ENCODE measurements around the gene MAP1LC3B2.

Gene MAP1LC3B2

GRCh38 chr12:116616536-116617248 lies 57.5 kb downstream of the MAP1LC3B2 start:
- H3K9ac ChIP-seq: no peak overlapping the region
- H3K4me2 ChIP-seq: no peak overlapping the region
- H3K27me3 ChIP-seq (ENCODE audit: insufficient read depth, low read depth): no peaks in the 10 kb centered on the region
- H3K27ac ChIP-seq: no peak overlapping the region
- no peak overlapping the region for H3K4me3 ChIP-seq (IDR thresholded peaks at IDR 0.05; ENCODE audit: insufficient read depth, low read depth, low read length)
- no peaks in the 10 kb centered on the region for H3K36me3 ChIP-seq (ENCODE audit: insufficient read depth)
- no peak for TF ChIP-seq CTCF (conservative IDR thresholded peaks at IDR 0.05; ENCODE audit: low read depth, low read length)
- no peaks in the 10 kb centered on the region for H3K79me2 ChIP-seq (ENCODE audit: insufficient read depth, low read depth)
- H2AFZ ChIP-seq (ENCODE audit: low read depth): no peak overlapping the region
- H3K4me1 ChIP-seq (ENCODE audit: low read depth, poor library complexity, severe bottlenecking): no peaks in the 10 kb centered on the region
- no peaks in the 10 kb centered on the region for H4K20me1 ChIP-seq (ENCODE audit: insufficient read depth)

- no peak for TF ChIP-seq CTCF (conservative IDR thresholded peaks at IDR 0.05; ENCODE audit: low read depth, low read length)
- Histone ChIP-seq H4K20me1 (ENCODE audit: insufficient read depth) (no peaks in the 10 kb centered on the region), H3K27ac (no peak overlapping the region), H3K9ac (no peak overlapping the region), H3K36me3 (ENCODE audit: insufficient read depth) (no peaks in the 10 kb centered on the region), H3K4me2 (no peak overlapping the region), H3K4me3 (IDR thresholded peaks at IDR 0.05; ENCODE audit: insufficient read depth, low read depth, low read length) (no peak overlapping the region), H3K4me1 (ENCODE audit: low read depth, poor library complexity, severe bottlenecking) (no peaks in the 10 kb centered on the region), H3K27me3 (ENCODE audit: insufficient read depth, low read depth) (no peaks in the 10 kb centered on the region), H2AFZ (ENCODE audit: low read depth) (no peak overlapping the region), H3K79me2 (ENCODE audit: insufficient read depth, low read depth) (no peaks in the 10 kb centered on the region)
Measured at GRCh38 chr12:116619246-116619645, 60.1 kb downstream of the MAP1LC3B2 start.

- Histone ChIP-seq H3K36me3 (ENCODE audit: insufficient read depth) (no peaks in the 10 kb centered on the region), H3K4me2 (no peak overlapping the region), H2AFZ (ENCODE audit: low read depth) (no peak overlapping the region), H3K4me1 (ENCODE audit: low read depth, poor library complexity, severe bottlenecking) (no peaks in the 10 kb centered on the region), H4K20me1 (ENCODE audit: insufficient read depth) (no peaks in the 10 kb centered on the region), H3K9ac (no peak overlapping the region), H3K79me2 (ENCODE audit: insufficient read depth, low read depth) (no peaks in the 10 kb centered on the region), H3K4me3 (IDR thresholded peaks at IDR 0.05; ENCODE audit: insufficient read depth, low read depth, low read length) (no peak overlapping the region), H3K27me3 (ENCODE audit: insufficient read depth, low read depth) (no peaks in the 10 kb centered on the region), H3K27ac (no peak overlapping the region)
- TF ChIP-seq CTCF (conservative IDR thresholded peaks at IDR 0.05; ENCODE audit: low read depth, low read length): no peak
Measured at GRCh38 chr12:116620124-116620491, 60.9 kb downstream of the MAP1LC3B2 start.

- Histone ChIP-seq H3K4me3 (IDR thresholded peaks at IDR 0.05; ENCODE audit: insufficient read depth, low read depth, low read length) (no peak overlapping the region), H2AFZ (ENCODE audit: low read depth) (no peak overlapping the region), H3K27me3 (ENCODE audit: insufficient read depth, low read depth) (no peaks in the 10 kb centered on the region), H3K4me2 (no peak overlapping the region), H3K36me3 (ENCODE audit: insufficient read depth) (no peaks in the 10 kb centered on the region), H4K20me1 (ENCODE audit: insufficient read depth) (no peaks in the 10 kb centered on the region), H3K9ac (no peak overlapping the region), H3K27ac (no peak overlapping the region), H3K4me1 (ENCODE audit: low read depth, poor library complexity, severe bottlenecking) (no peaks in the 10 kb centered on the region), H3K79me2 (ENCODE audit: insufficient read depth, low read depth) (no peaks in the 10 kb centered on the region)
- TF ChIP-seq CTCF (conservative IDR thresholded peaks at IDR 0.05; ENCODE audit: low read depth, low read length): no peak
Measured at GRCh38 chr12:116620492-116621191, 61.5 kb downstream of the MAP1LC3B2 start.

All from KMS-11 (cell line).